Superior temporal gyrus (tissue), 1 donor: ENCODE measurements around the gene CKAP4.
A peak's percentile ranks its signal among the peaks of the same experiment; 100 is the strongest.
"Not testable (repeated sequence)": the region's sequence is repeated elsewhere in the genome, so short reads cannot be mapped to it uniquely, and the experiment has no call there.

Experiments used
- DNase-seq: peaks from one replicate; pipeline ENCODE4 v3.0.0-alpha.2; 2016; ENCODE audit errors: extremely low spot score

CKAP4 gene

GRCh38 chr12:106247674-106248311 is at the start of gene CKAP4:
TSS of gene CKAP4 (minus strand) at chr12:106248020. CDS start at chr12:106247851, 169 bp downstream.
- DNase-seq = peak; percentile 16

GRCh38 chr12:106297075-106297474 is 49.3 kb upstream of the CKAP4 start:
- DNase-seq = no peak

- no peak for DNase-seq
Observed at GRCh38 chr12:106296179-106296877, 48.5 kb upstream of the CKAP4 start.

GRCh38 chr12:106292339-106292738 is 44.5 kb upstream of the CKAP4 start:
- no peak for DNase-seq

GRCh38 chr12:106291342-106291741 is 43.5 kb upstream of the CKAP4 start:
- DNase-seq = no peak

GRCh38 chr12:106290666-106291065 is 42.8 kb upstream of the CKAP4 start:
- no peak for DNase-seq

- DNase-seq = no peak
Observed at GRCh38 chr12:106289196-106289681, 41.4 kb upstream of the CKAP4 start.

GRCh38 chr12:106288494-106289195 is 40.8 kb upstream of the CKAP4 start:
- peak; percentile 48 for DNase-seq

GRCh38 chr12:106288101-106288493 is 40.3 kb upstream of the CKAP4 start:
- no peak for DNase-seq

GRCh38 chr12:106287364-106287763 is 39.5 kb upstream of the CKAP4 start:
- no peak for DNase-seq

- DNase-seq = not testable (repeated sequence)
Observed at GRCh38 chr12:106286576-106287162, 38.8 kb upstream of the CKAP4 start.

- DNase-seq = no peak
Observed at GRCh38 chr12:106285982-106286381, 38.2 kb upstream of the CKAP4 start.

- DNase-seq = peak; percentile 66
Observed at GRCh38 chr12:106284358-106285105, 36.7 kb upstream of the CKAP4 start.

- no peak for DNase-seq
Observed at GRCh38 chr12:106282457-106283097, 34.8 kb upstream of the CKAP4 start.

GRCh38 chr12:106281804-106282203 is 34.0 kb upstream of the CKAP4 start:
- no peak for DNase-seq

- no peak for DNase-seq
Observed at GRCh38 chr12:106281056-106281782, 33.4 kb upstream of the CKAP4 start.

GRCh38 chr12:106280106-106280505 is 32.3 kb upstream of the CKAP4 start:
- DNase-seq = no peak

GRCh38 chr12:106276032-106276740 is 28.4 kb upstream of the CKAP4 start:
- no peak for DNase-seq

- no peak for DNase-seq
Observed at GRCh38 chr12:106275458-106275857, 27.6 kb upstream of the CKAP4 start.
